Measurements from ENCODE around the gene LMAN1L.

Gene LMAN1L

DNA sequence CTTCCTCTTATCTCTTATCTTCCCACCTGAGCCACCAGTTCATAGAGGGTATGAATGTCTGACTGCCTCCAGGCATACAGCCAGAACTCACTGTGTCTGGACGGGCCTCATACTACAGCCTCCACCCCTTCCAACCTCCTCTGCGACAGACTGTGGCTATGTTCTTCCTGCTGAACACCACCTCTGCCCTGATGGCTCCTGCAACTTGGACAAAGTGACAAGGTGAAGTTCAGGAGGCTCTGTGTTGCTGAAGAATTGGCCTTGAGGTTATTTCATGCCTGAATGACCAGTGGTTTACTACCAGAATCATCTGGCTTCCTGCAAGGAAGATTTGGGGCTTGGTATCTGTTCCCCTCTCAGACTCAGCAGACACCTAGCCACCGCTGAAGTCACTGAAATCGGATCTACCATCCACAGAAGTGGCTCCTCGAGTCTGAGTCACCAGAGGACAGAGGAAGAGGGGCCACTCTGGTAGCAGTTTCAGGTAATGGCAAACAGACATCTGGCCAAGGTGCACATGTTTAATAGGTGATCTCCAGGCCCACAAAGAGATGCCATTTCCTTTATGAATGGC is 44.5 kb downstream of the LMAN1L start:
- Histone ChIP-seq H3K4me3 (ENCODE audit: low read depth in 1 of 2, low read length in 2 of 2) (no peak overlapping the region), H3K9ac (ENCODE audit: low read depth, low read length) (no peak overlapping the region), H2AFZ (ENCODE audit: low read depth, low read length) (no peak overlapping the region), H3K4me2 (ENCODE audit: insufficient read depth, low read length) (no peak overlapping the region), H3K9me3 (ENCODE audit: insufficient read depth, low read length, severe bottlenecking) (no peaks in the 10 kb centered on the region), H3K27ac (ENCODE audit: low read length) (no peak overlapping the region), H3K27me3 (ENCODE audit: insufficient read depth, low read length, poor library complexity) (no peaks in the 10 kb centered on the region), H3K79me2 (ENCODE audit: insufficient read depth, low read length) (peaks cover 43% of the 10 kb centered on the region), H4K20me1 (ENCODE audit: insufficient read depth, low read length) (peaks cover 13% of the 10 kb centered on the region; the same call in 1 of the 2 replicates), H3K4me1 (ENCODE audit: insufficient read depth, low read length) (no peaks in the 10 kb centered on the region), H3K36me3 (ENCODE audit: insufficient read depth, low read length) (peaks cover 32% of the 10 kb centered on the region)
- TF ChIP-seq CTCF (IDR thresholded peaks at IDR 0.05; ENCODE audit: borderline replicate concordance, extremely low read depth, low read length, poor library complexity, severe bottlenecking) (no peak), EZH2 (IDR thresholded peaks at IDR 0.05; ENCODE audit: borderline replicate concordance, low read depth, low read length, severe bottlenecking) (no peak)
- ATAC-seq (ENCODE audit: insufficient read depth, low read depth), result no peak
- no peak for DNase-seq

DNA sequence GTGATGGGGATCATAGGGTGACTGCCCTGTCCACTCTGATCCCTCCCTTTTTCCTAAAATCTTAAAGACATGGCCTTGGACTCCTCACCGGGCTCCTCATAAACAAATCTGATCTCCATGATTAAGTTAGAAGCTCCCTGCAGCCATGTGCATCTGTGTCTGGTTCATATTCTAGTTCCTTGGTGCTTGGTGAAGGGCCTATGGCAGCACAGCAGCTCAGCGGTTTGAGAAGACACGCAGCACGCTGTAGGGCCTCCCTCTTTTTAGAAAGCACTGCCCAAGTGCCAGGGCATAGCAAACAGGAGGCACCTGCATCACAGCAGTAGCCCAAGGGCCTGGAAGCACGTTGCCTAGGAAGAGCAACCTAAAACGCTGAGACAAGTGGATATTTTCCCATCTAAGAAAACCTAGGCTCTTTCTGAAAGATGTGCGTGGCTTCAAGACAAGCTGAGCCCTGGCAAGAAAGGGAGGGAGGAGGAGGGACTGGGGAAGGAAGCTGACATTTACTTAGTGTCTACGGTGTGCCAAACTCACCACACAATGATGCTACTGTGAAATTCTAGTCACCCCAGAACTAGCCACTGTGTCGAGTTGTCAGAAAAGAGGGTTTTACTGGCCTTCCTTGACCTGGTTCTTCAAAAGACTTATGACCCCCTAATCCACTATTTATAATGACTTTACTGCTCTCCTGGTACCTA is 45.2 kb downstream of the LMAN1L start:
- Histone ChIP-seq H3K79me2 (ENCODE audit: insufficient read depth, low read length) (peaks cover 46% of the 10 kb centered on the region), H3K9ac (ENCODE audit: low read depth, low read length) (no peak overlapping the region), H3K4me2 (ENCODE audit: insufficient read depth, low read length) (no peak overlapping the region), H3K27me3 (ENCODE audit: insufficient read depth, low read length, poor library complexity) (no peaks in the 10 kb centered on the region), H3K4me3 (ENCODE audit: low read depth in 1 of 2, low read length in 2 of 2) (no peak overlapping the region), H3K36me3 (ENCODE audit: insufficient read depth, low read length) (peaks cover 26% of the 10 kb centered on the region), H4K20me1 (ENCODE audit: insufficient read depth, low read length) (peaks cover 13% of the 10 kb centered on the region; the same call in 1 of the 2 replicates), H3K4me1 (ENCODE audit: insufficient read depth, low read length) (no peaks in the 10 kb centered on the region), H3K9me3 (ENCODE audit: insufficient read depth, low read length, severe bottlenecking) (no peaks in the 10 kb centered on the region), H3K27ac (ENCODE audit: low read length) (no peak overlapping the region), H2AFZ (ENCODE audit: low read depth, low read length) (no peak overlapping the region)
- ATAC-seq (ENCODE audit: insufficient read depth, low read depth) (no peak), DNase-seq (no peak)
- TF ChIP-seq CTCF (IDR thresholded peaks at IDR 0.05; ENCODE audit: borderline replicate concordance, extremely low read depth, low read length, poor library complexity, severe bottlenecking) (no peak), EZH2 (IDR thresholded peaks at IDR 0.05; ENCODE audit: borderline replicate concordance, low read depth, low read length, severe bottlenecking) (no peak)

- Histone ChIP-seq H3K4me1 (ENCODE audit: insufficient read depth, low read length) (no peaks in the 10 kb centered on the region), H3K36me3 (ENCODE audit: insufficient read depth, low read length) (peaks cover 20% of the 10 kb centered on the region), H3K4me3 (ENCODE audit: low read depth in 1 of 2, low read length in 2 of 2) (no peak overlapping the region), H3K79me2 (ENCODE audit: insufficient read depth, low read length) (peaks cover 50% of the 10 kb centered on the region), H3K4me2 (ENCODE audit: insufficient read depth, low read length) (no peak overlapping the region), H3K27me3 (ENCODE audit: insufficient read depth, low read length, poor library complexity) (no peaks in the 10 kb centered on the region), H3K9ac (ENCODE audit: low read depth, low read length) (no peak overlapping the region), H3K27ac (ENCODE audit: low read length) (no peak overlapping the region), H3K9me3 (ENCODE audit: insufficient read depth, low read length, severe bottlenecking) (no peaks in the 10 kb centered on the region), H4K20me1 (ENCODE audit: insufficient read depth, low read length) (peaks cover 13% of the 10 kb centered on the region; the same call in 1 of the 2 replicates), H2AFZ (ENCODE audit: low read depth, low read length) (no peak overlapping the region)
- no peak for ATAC-seq (ENCODE audit: insufficient read depth, low read depth)
- TF ChIP-seq EZH2 (IDR thresholded peaks at IDR 0.05; ENCODE audit: borderline replicate concordance, low read depth, low read length, severe bottlenecking) (no peak), CTCF (IDR thresholded peaks at IDR 0.05; ENCODE audit: borderline replicate concordance, extremely low read depth, low read length, poor library complexity, severe bottlenecking) (no peak)
- DNase-seq, result no peak
Measured at GRCh38 chr15:74858369-74858740, 45.7 kb downstream of the LMAN1L start.
